A375 (cell line): ENCODE measurements around the gene C2orf72. TPM values are rescaled to one million over a fixed set of nuclear protein-coding genes. Genes with fewer than 3 reads are reported as not detected.

Experiments
- total RNA-seq: library from RNA; depleted of rRNA; stranded (reverse); fragments of >200 nt; shearing (Covaris generic); gene quantifications from 2 replicates; pipeline ENCODE4 v1.2.3, GENCODE V29; 2014; rRNA removed

C2orf72 gene
- 0.23 and 0.40 TPM in 2 replicates for total RNA-seq

GRCh38 chr2:231037202-231037730 is at the start of gene C2orf72:
Gene C2orf72 (plus strand): TSS chr2:231037523. CDS start chr2:231037566, 43 bp downstream.

GRCh38 chr2:230995821-230996220 is 41.5 kb upstream of the C2orf72 start, which contains the start of gene SPATA3:
Gene SPATA3 (plus strand): TSS chr2:230996121. CDS start chr2:230996234, 113 bp downstream.

GRCh38 chr2:231056453-231057416 is 19.4 kb downstream of the C2orf72 start, which contains the start of gene PSMD1:
Gene PSMD1 (plus strand): TSS chr2:231056867. CDS start chr2:231057026, 159 bp downstream.

Other genes with a start within 250 kb of the C2orf72 start
- gene ITM2C, start 172.6 kb upstream of the C2orf72 start, total RNA-seq, result 95.9 and 106 TPM in 2 replicates
- gene GPR55, start 112.3 kb upstream of the C2orf72 start, total RNA-seq, result 0.53 and 0.94 TPM in 2 replicates
- gene SPATA3, start 41.4 kb upstream of the C2orf72 start, total RNA-seq, result not detected in 2 replicates
- 56.2 and 62.8 TPM in 2 replicates for gene PSMD1, start 19.3 kb downstream of the C2orf72 start, total RNA-seq
- gene HTR2B, start 87.5 kb downstream of the C2orf72 start, total RNA-seq, result not detected in 2 replicates
- 26.9 and 37.6 TPM in 2 replicates for gene ARMC9, start 161.1 kb downstream of the C2orf72 start, total RNA-seq